ENCODE measurements around the gene TROAP.
"Not testable (repeated sequence)": the region's sequence is repeated elsewhere in the genome, so short reads cannot be mapped to it uniquely, and the experiment has no call there.

The TROAP gene

GRCh38 chr12:49330631-49331379 lies 7.8 kb downstream of the TROAP start:
- DNase-seq = no peak

GRCh38 chr12:49331380-49332222 lies 8.5 kb downstream of the TROAP start:
- no peak for DNase-seq

GRCh38 chr12:49332441-49332861 lies 9.4 kb downstream of the TROAP start:
- no peak for DNase-seq

DNA sequence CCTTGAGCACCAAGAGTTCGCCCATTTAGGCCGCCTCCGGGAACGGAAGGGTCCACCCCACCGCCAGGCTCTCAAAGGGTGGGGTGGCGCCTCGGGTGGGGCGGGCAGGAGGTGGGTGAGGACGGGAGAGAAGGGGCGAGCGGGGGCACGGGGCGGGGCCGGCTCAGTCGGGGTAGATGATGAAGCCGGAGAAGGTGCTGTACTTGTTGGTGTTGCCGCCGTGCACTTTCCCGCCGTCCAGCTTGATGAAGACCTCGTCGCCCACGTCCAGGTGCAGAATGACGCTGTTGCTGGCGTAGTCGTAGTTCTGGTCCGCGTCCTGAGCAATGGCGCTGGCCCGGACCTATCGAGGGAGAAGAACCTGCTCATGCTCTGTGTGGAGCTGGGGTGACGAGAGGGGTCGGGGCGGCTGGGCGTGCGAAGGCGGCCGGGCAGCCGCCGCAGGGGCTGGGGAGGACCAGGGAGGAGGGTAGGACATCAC lies 9.9 kb downstream of the TROAP start:
- no peak for DNase-seq

GRCh38 chr12:49333778-49334177 lies 10.7 kb downstream of the TROAP start:
- DNase-seq = not testable (repeated sequence)

DNA sequence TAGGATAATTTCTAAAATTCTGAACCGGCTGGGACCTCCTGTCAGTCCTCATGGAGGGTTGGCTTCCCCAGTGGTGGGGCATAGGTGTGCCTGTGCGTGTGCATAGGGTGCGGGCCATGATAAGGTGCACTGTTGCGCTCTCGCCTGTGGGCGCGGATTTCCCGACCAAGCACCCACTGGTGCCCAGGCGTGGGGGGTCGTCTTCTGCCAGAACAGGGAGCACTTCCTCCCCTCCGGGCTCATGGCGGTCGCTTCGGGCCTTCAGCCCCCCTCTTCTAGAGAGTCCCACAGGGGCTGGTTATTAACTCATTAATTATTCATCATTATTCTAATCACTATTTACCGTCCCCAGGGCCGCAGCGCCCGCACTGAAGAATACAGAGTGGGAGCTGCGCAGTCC lies 11.2 kb downstream of the TROAP start:
- no peak for DNase-seq

GRCh38 chr12:49334681-49335080 lies 11.6 kb downstream of the TROAP start:
- no peak for DNase-seq

DNA sequence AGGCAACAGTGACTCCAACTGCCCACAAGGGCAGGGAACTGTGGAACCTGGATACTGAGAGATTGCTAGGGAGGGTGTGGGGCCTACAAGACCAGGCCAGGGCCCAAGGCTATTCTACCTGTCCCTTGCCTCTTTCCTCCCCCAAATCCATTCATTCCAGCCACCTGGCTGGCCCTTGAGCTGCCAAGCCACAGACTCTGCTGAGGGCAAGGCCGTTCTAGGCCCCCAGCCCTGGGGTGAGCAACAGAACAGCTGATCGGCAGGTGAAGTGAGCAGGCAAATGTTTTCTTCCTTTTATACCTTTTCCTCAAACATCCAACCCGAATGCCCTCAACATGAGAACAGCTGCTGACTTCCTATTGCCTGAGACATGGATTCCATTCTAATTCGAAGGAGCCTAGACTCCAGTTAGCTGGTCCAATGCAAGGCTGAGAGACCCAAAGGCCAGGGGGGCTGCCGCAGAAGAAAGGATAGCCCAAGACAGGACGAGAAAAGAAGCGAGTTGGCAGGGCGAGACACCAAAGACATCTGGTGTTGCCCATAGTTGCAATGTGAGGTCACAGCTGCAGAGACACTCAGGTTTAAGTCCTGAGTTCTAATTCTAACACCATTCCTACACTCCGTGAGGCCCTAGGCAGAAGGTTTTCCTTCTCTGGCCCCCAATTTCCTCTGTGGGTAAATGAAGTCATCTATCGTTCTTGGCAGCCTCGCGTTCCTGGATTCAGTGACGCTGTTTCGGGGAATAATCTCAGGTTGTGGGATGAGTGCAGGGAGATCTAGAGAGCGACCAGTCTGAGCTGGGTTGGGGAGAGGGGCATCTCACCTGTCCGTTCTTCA lies 12.3 kb downstream of the TROAP start:
- DNase-seq = no peak

GRCh38 chr12:49335955-49336644 lies 13.0 kb downstream of the TROAP start:
- DNase-seq = no peak

GRCh38 chr12:49336645-49337584 lies 13.9 kb downstream of the TROAP start, which contains the start of gene C1QL4:
Gene C1QL4 (minus strand): TSS chr12:49337188. CDS start chr12:49336477, 711 bp downstream.
- peak; percentile 88 for DNase-seq

DNA sequence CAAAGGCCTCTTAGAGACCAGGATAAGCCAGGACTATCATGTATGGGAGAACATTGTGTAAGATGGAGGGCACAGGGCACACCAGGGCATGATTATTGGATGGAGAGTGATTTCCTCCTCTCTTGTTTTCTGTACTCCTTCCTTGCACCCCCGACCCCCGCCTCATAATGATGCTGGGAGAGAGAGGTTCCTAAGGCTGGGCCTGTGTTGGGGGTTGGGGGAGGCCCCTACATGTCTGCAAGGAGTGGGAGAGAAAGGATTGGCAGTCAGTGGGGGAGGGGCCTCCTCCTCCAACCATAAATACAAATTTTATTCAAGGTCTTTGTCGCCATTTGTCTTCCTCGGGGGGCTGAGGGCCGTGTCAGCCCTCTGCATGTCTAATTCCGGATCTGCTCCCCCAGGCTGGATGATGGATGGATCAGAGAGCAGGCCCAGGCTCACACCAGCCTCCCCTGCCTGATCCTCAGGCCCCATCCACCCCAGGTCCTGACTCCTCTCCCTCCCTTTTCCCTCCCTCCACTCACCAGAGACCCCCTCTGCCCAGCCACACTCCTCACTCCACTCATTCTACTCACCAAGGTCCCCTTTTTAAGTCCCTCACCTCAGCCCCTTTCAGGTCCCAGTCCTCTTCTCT lies 15.9 kb downstream of the TROAP start:
- DNase-seq = no peak

- no peak for DNase-seq
Measured at GRCh38 chr12:49339464-49339861, 16.4 kb downstream of the TROAP start.

DNA sequence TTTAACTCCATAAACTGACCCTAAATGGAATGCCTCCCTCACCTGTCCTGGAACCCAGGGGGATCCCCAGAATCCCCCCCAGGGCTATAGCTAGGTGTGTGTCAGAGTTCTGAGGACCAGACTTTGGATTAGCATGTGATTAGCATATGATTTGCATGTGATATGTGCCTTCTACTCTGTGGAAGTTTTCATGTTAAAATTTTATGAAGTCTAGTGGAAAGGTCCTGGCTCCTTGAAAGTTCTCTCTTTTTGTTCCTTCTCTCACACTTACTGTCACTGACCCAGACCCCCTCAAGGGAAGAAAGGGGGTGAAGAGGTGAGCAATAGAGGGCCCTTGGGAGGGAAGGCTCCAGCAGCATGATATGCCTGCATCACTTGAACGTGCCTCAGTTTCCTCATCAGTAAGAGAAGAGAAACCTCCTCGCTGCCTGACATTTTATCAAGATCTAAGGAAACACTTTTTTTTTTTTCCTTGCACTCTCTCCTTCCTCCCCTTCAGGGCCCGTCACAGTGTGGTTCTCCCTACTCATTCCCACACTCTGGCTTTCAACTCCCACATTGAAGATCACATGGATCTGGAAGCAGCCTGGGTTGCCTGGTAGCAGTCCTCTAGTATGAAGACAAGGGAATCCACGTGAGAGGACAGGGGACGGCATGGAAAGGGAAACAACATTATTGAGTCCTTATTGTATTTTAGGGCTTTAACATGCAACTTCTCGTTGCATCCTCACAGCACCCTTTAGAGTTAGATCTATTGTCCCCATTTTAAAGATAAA lies 17.2 kb downstream of the TROAP start:
- DNase-seq = no peak

- DNase-seq = no peak
Measured at GRCh38 chr12:49340971-49341776, 18.1 kb downstream of the TROAP start.

DNA sequence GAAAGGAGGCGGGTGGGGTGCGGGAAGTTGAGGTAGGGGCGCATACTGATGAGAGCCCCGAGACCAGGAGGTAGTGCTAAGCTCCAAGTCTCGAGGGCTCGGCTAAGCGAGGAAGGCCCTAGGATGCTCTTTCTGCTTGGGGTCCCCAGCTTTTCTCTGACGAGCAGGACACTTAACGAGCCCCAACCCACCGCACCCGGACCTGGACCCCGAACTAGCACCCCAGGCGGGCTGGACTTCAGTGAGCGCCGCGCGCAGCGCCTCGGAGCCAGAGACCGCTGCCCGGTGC lies 18.7 kb downstream of the TROAP start:
- no peak for DNase-seq

GRCh38 chr12:49342066-49342913 lies 19.2 kb downstream of the TROAP start:
- DNase-seq = peak; percentile 79

GRCh38 chr12:49342914-49343731 lies 20.1 kb downstream of the TROAP start:
- DNase-seq = no peak

Measured in CD4-positive, alpha-beta T cell treated with Interleukin-21 for 1 hour (primary cell).